DOHH2 (cell line): ENCODE measurements around the gene COPS3.

Experiments
- H3F3A ChIP-seq: fragments of 200-600 bp; sonication (generic), shearing (Covaris generic); 2 replicates; pipeline ENCODE4 v1.6.0; 2016; ENCODE audit warnings: antibody characterized with exemption, mild to moderate bottlenecking; ENCODE audit not compliant: control insufficient read depth, insufficient read depth
- H3K27ac ChIP-seq: fragments of 200-600 bp; sonication (generic); 2 replicates; pipeline ENCODE4 v1.5.1; 2014; ENCODE audit warnings: low read depth, mild to moderate bottlenecking, low read length, moderate library complexity
- H3K27me3 ChIP-seq: fragments of 200-600 bp; sonication (generic); 2 replicates; pipeline ENCODE4 v1.6.1; 2014; ENCODE audit warnings: mild to moderate bottlenecking, low read length, mixed read lengths; ENCODE audit not compliant: control insufficient read depth
- H3K36me3 ChIP-seq: fragments of 200-600 bp; sonication (generic); 2 replicates; pipeline ENCODE4 v1.6.1; 2014; ENCODE audit warnings: mild to moderate bottlenecking, low read length, moderate library complexity, mixed read lengths; ENCODE audit not compliant: control insufficient read depth
- H3K4me1 ChIP-seq: fragments of 200-600 bp; sonication (generic); 2 replicates; pipeline ENCODE4 v1.6.1; 2014; ENCODE audit warnings: mild to moderate bottlenecking, low read length, mixed read lengths; ENCODE audit not compliant: control insufficient read depth
- H3K4me2 ChIP-seq: fragments of 200-600 bp; sonication (generic); 2 replicates; pipeline ENCODE4 v1.6.0; 2014; ENCODE audit warnings: mild to moderate bottlenecking, low read length, moderate library complexity
- H3K4me3 ChIP-seq: fragments of 200-600 bp; sonication (generic); 2 replicates; pipeline ENCODE4 v1.5.1; 2014; ENCODE audit warnings: mild to moderate bottlenecking, low read length, mixed read lengths
- H3K79me2 ChIP-seq: fragments of 200-600 bp; sonication (generic); 2 replicates; pipeline ENCODE4 v1.6.1; 2014; ENCODE audit warnings: mild to moderate bottlenecking, low read length, mixed read lengths; ENCODE audit not compliant: control insufficient read depth
- H3K9me2 ChIP-seq: fragments of 200-600 bp; sonication (generic); replicated peaks from 2 replicates; pipeline ENCODE4 v1.6.1; 2014; ENCODE audit warnings: mild to moderate bottlenecking, low read length, mixed read lengths; ENCODE audit not compliant: control insufficient read depth
- H3K9me3 ChIP-seq: fragments of 200-600 bp; sonication (generic); 2 replicates; pipeline ENCODE4 v1.6.1; 2014; ENCODE audit warnings: antibody characterized with exemption, low read length, mixed read lengths; ENCODE audit not compliant: control insufficient read depth, insufficient read depth
- H4K20me1 ChIP-seq: fragments of 200-600 bp; sonication (generic); 2 replicates; pipeline ENCODE4 v1.6.0; 2014; ENCODE audit warnings: low read depth, mild to moderate bottlenecking, antibody characterized with exemption, low read length, moderate library complexity; ENCODE audit not compliant: control insufficient read depth, insufficient read depth
- EZH2phosphoT487 ChIP-seq: fragments of 200-600 bp; sonication (generic); IDR thresholded peaks from 2 replicates; pipeline ENCODE4 v1.6.1; 2017; ENCODE audit warnings: borderline replicate concordance, mild to moderate bottlenecking, antibody characterized with exemption, low read length, moderate library complexity, mixed read lengths
- TF ChIP-seq, protein P1 (sequence below): fragments of 200-600 bp; sonication (generic); IDR thresholded peaks from one replicate; pipeline ENCODE4 v1.5.1; 2014; ENCODE audit warnings: antibody characterized with exemption, mild to moderate bottlenecking, low read depth, low read length; ENCODE audit not compliant: poor library complexity, severe bottlenecking

The COPS3 gene

DNA sequence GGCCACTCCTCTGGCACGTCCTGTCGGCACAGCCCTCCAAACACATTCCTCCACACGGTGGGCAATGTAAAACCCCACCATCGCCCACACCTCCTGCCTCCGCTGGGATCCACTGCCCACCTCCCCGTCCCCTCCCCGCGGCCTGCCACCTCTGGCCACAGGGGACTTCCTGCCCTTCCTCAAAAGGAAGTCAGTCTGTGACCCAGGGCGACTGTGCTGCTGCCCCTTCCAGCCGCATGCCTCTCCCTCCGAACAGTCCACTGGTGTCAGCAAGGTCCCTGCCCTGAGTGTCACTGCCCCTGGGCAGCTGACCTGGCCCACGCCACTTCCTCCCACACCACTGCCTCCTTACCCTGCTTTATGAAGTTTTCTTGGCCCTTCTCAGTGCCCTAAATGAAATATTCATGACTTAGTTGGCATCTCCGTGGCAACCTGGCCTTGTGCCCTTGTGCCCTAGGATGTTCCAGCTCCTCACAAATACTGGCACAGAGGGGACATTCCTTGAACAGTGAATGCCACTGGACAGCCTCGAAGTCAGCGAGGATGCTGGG is 76.9 kb downstream of the COPS3 start:
- peaks cover 44% of the 10 kb centered on the region for H3K79me2 ChIP-seq
- no peaks in the 10 kb centered on the region for H3K9me2 ChIP-seq
- peaks cover 24% of the 10 kb centered on the region for H3K4me1 ChIP-seq
- peak overlapping the region; percentile 84 for H3K4me2 ChIP-seq
- peaks cover 33% of the 10 kb centered on the region for H3K36me3 ChIP-seq
- no peaks in the 10 kb centered on the region for H3K27me3 ChIP-seq
- H3K27ac ChIP-seq = no peak overlapping the region
- peaks cover 10% of the 10 kb centered on the region for H3F3A ChIP-seq
- H4K20me1 ChIP-seq = peaks cover 7% of the 10 kb centered on the region; the same call in 1 of the 2 replicates
- peak overlapping the region; percentile 79 for H3K4me3 ChIP-seq
- no peaks in the 10 kb centered on the region for H3K9me3 ChIP-seq
- TF ChIP-seq EZH2phosphoT487 = no peak

DNA sequence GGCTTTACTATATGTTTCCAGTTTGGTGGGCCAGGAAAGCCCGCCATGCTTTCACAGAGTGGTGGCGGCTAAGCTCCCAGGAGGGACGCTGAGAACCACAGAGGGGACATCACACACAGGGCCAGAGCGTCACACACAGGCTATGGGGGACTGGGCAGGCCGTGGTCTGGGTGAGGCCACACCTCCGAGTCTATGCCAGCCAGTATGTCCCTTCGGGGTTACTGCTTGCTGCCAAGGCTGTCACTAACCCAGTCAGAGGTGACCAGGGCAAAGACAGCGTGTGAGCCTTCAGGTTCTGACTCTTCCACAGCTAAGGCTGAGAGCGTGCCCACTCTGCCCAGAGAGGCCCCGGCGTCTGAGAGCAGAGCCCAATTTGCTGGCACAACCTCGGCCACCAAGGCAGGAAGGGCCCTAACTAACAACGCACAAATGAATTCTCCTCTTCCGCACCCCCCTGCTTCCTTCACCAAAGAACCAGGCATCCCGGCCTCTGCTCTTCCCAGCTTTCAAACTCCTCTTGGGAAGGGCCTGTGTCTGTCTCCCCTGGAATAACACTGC is 77.8 kb downstream of the COPS3 start:
- no peak overlapping the region for H3K4me2 ChIP-seq
- peaks cover 7% of the 10 kb centered on the region; the same call in 1 of the 2 replicates for H4K20me1 ChIP-seq
- H3K9me3 ChIP-seq = no peaks in the 10 kb centered on the region
- TF ChIP-seq, protein P1, sequence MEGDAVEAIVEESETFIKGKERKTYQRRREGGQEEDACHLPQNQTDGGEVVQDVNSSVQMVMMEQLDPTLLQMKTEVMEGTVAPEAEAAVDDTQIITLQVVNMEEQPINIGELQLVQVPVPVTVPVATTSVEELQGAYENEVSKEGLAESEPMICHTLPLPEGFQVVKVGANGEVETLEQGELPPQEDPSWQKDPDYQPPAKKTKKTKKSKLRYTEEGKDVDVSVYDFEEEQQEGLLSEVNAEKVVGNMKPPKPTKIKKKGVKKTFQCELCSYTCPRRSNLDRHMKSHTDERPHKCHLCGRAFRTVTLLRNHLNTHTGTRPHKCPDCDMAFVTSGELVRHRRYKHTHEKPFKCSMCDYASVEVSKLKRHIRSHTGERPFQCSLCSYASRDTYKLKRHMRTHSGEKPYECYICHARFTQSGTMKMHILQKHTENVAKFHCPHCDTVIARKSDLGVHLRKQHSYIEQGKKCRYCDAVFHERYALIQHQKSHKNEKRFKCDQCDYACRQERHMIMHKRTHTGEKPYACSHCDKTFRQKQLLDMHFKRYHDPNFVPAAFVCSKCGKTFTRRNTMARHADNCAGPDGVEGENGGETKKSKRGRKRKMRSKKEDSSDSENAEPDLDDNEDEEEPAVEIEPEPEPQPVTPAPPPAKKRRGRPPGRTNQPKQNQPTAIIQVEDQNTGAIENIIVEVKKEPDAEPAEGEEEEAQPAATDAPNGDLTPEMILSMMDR = no peak
- peaks cover 8% of the 10 kb centered on the region for H3F3A ChIP-seq
- H3K79me2 ChIP-seq = peaks cover 44% of the 10 kb centered on the region
- peaks cover 33% of the 10 kb centered on the region for H3K36me3 ChIP-seq
- H3K27me3 ChIP-seq = no peaks in the 10 kb centered on the region
- no peaks in the 10 kb centered on the region for H3K9me2 ChIP-seq
- H3K4me1 ChIP-seq = peaks cover 24% of the 10 kb centered on the region
- H3K4me3 ChIP-seq = no peak overlapping the region
- H3K27ac ChIP-seq = no peak overlapping the region

DNA sequence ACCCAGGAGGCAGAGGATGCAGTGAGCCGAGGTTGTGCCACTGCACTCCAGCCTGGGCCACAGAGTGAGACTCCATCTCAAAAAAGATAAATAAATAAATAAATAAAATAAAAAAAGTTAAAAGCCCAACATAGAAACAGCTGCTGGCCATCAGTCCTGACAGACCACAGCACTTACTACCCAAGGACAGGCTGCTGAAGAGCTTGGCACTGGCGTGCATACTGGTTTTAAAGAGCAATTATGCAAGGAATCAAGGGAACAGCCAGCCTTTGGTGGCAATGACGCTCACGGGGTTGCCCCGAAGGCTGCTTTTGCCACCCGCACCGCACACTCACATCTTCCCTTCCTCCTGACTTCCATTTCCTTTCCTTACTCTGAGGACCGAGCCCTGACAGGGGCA is 79.1 kb downstream of the COPS3 start:
- no peak overlapping the region for H3K4me3 ChIP-seq
- H3K27ac ChIP-seq = no peak overlapping the region
- no peaks in the 10 kb centered on the region for H3K27me3 ChIP-seq
- peaks cover 24% of the 10 kb centered on the region for H3K4me1 ChIP-seq
- peaks cover 11% of the 10 kb centered on the region; the same call in 1 of the 2 replicates for H4K20me1 ChIP-seq
- peaks cover 33% of the 10 kb centered on the region for H3K36me3 ChIP-seq
- H3F3A ChIP-seq = peaks cover 2% of the 10 kb centered on the region; the same call in 1 of the 2 replicates
- H3K9me2 ChIP-seq = no peaks in the 10 kb centered on the region
- no peaks in the 10 kb centered on the region for H3K9me3 ChIP-seq
- H3K79me2 ChIP-seq = peaks cover 44% of the 10 kb centered on the region
- TF ChIP-seq EZH2phosphoT487 = no peak
- TF ChIP-seq, protein P1 = no peak
- H3K4me2 ChIP-seq = no peak overlapping the region

DNA sequence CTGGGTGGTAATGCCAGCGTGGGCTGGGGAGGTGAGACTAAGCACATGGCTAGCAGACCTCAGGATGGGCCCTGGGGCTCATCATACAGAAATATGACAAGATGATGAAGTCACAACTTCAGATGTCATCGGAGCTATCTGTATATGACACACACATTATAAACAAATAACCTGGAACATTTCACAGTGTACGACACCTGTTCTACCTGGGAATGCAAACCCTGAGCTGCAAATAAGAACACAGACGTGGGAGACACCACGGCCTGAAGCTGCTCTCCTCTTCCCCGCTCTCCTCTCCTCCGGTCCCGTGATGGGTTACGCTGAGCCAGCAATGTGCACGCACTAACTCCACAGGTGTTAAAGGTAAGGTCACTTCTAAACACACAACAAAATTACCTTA is 79.8 kb downstream of the COPS3 start:
- Histone ChIP-seq H3K27ac (no peak overlapping the region), H3K36me3 (peaks cover 33% of the 10 kb centered on the region), H3K4me3 (no peak overlapping the region), H3K9me3 (no peaks in the 10 kb centered on the region), H3K9me2 (no peaks in the 10 kb centered on the region), H3K27me3 (no peaks in the 10 kb centered on the region), H4K20me1 (peaks cover 11% of the 10 kb centered on the region; the same call in 1 of the 2 replicates), H3F3A (0 out of 2 replicates have a peak, but pooled peaks cover 2% of the 10 kb centered on the region), H3K79me2 (peaks cover 44% of the 10 kb centered on the region), H3K4me2 (no peak overlapping the region), H3K4me1 (peaks cover 18% of the 10 kb centered on the region)
- no peak for TF ChIP-seq EZH2phosphoT487
- TF ChIP-seq, protein P1 = no peak
